Thyroid gland (tissue), 4 donors: ENCODE measurements around the gene WFDC12. TPM values are rescaled to one million over a fixed set of nuclear protein-coding genes. Genes with fewer than 3 reads are reported as not detected.

Experiments used
- DNase-seq, 2 donors: peaks; one replicate each; pipeline ENCODE4 v3.0.0-alpha.2; 2019
- H3K27ac ChIP-seq, 3 donors: fragments of 200-600 bp; sonication (generic); 1 replicate in 2 of 3; 2 replicates in 1 of 3; pipeline ENCODE4 v1.5.1; 2016 to 2019; ENCODE audit warnings: mild to moderate bottlenecking in 1 of 3, moderate library complexity in 1 of 3
- H3K27me3 ChIP-seq: fragments of 200-600 bp; sonication (generic); one replicate; pipeline ENCODE4 v1.5.1; 2019
- H3K36me3 ChIP-seq, 2 donors: fragments of 200-600 bp; sonication (generic); one replicate each; pipeline ENCODE4 v1.5.1; 2016 to 2019
- H3K4me1 ChIP-seq, 2 donors: fragments of 200-600 bp; sonication (generic); one replicate each; pipeline ENCODE4 v1.5.1; 2017 to 2019
- H3K4me3 ChIP-seq, 3 donors: fragments of 200-600 bp; sonication (generic); replicated peaks in 1 of 3; 1 replicate in 2 of 3; 2 replicates in 1 of 3; pipeline ENCODE4 v1.5.1; 2016; ENCODE audit warnings: mild to moderate bottlenecking in 1 of 3
- H3K9me3 ChIP-seq: fragments of 200-600 bp; sonication (generic); one replicate; pipeline ENCODE4 v1.5.1; 2017
- CTCF ChIP-seq, 6 experiments: fragments of 200-600 bp in 3 of 6; fragments of 450-650 bp in 3 of 6; sonication (generic) in 3 of 6; IDR thresholded peaks; one replicate each; pipeline ENCODE4 v1.5.1; 2016 to 2019; ENCODE audit warnings: antibody characterized with exemption in 6 of 6, mild to moderate bottlenecking in 2 of 6, inconsistent platforms in 1 of 6, moderate library complexity in 1 of 6
- POLR2A ChIP-seq, 2 donors: fragments of 450-650 bp; IDR thresholded peaks; one replicate each; pipeline ENCODE4 v1.6.1; 2017; ENCODE audit warnings: antibody characterized with exemption in 2 of 2, mild to moderate bottlenecking in 2 of 2, moderate library complexity in 1 of 2
- WGBS, 2 donors: methylation state at CpG; one replicate each; pipeline ENCODE4 v1.1.5; 2017; 5-methylcytosine and 5-hydroxymethylcytosine counted together
- intact Hi-C: fragments of 100-400 bp; cut with DNase I; formaldehyde crosslinking; loops from one replicate; pipeline ENCODE4 v1.15.1; 2023
- total RNA-seq, 4 donors: library from RNA; depleted of rRNA; stranded (reverse); fragments of >200 nt; gene quantifications; one replicate each; pipeline ENCODE4 v1.2.3, GENCODE V29; 2016

The WFDC12 gene
- total RNA-seq, 4 donors from 2014 or later = not detected

DNA sequence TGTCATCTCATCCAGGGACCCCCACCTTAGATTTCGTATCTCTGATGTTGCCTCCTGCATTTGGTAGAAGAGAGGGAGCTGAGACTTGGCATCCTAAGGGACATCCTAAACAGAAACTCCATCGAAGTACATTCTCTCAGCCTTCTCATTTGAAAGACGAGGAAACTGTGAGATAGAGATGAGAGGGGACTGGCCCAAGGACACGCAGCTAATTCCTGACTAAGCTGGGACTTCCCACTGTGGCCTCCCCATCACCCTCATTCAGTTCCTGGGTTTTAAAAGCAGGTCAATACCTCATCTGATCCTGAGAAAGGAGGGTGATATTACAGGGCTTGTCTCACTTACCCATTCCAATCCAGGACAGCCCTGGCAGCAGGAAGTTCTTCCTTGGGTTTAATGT is 8.4 kb downstream of the WFDC12 start:
- peaks cover 0 to 9% of the 10 kb centered on the region in 2 donors for H3K4me1 ChIP-seq
- WGBS, 2 donors = 86 to 94% methylated on average over 4 of the region's 4 CpGs
- intact Hi-C loops = no loop called here

DNA sequence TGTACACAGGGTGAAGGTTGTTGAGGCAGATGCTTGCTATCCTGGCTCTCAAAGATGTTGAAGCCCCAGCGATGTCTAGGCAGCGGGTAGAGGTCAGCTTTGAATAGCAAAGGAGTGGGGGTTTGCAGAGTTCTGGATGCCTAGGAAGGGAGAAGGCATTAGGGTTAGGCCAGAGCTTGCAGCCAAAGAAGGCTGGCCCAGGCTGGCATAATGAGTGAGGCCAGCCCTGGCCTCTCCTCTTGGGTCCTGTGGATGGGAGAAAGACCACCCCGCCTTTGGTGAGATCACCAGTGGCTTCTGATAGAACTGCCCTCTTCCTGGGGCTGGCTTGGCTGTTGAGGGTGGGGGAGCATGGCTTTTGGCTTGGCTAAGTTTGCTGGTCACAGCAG is 8.9 kb downstream of the WFDC12 start:
- Histone ChIP-seq H3K36me3 (no peaks in the 10 kb centered on the region), H3K27ac (no peak overlapping the region), H3K27me3 (no peaks in the 10 kb centered on the region), H3K9me3 (no peaks in the 10 kb centered on the region), H3K4me3 (no peak overlapping the region), H3K4me1 (peaks cover 0 to 10% of the 10 kb centered on the region in 2 donors)
- 74% methylated on average over 2 to 3 of the region's 3 CpGs for WGBS, 2 donors
- no peak for TF ChIP-seq POLR2A (IDR thresholded peaks at IDR 0.05)
- no peak for TF ChIP-seq CTCF (IDR thresholded peaks at IDR 0.05)
- DNase-seq = no peak
- intact Hi-C loops = no loop called here

More for the DNA sequence above, 8.4 kb downstream of the WFDC12 start:
- DNase-seq = no peak
- Histone ChIP-seq H3K4me3 (no peak overlapping the region), H3K27me3 (no peaks in the 10 kb centered on the region), H3K27ac (no peak overlapping the region), H3K9me3 (no peaks in the 10 kb centered on the region), H3K36me3 (no peaks in the 10 kb centered on the region)
- no peak for TF ChIP-seq CTCF (IDR thresholded peaks at IDR 0.05)
- TF ChIP-seq POLR2A (IDR thresholded peaks at IDR 0.05) = no peak

GRCh38 chr20:45114465-45115385 is 9.5 kb downstream of the WFDC12 start, which contains the start of gene WFDC5:
Gene WFDC5 (minus strand): TSS chr20:45115174. CDS start chr20:45115083, 91 bp downstream.
- no peak for DNase-seq
- TF ChIP-seq CTCF (IDR thresholded peaks at IDR 0.05) (no peak), POLR2A (IDR thresholded peaks at IDR 0.05) (no peak)
- H3K27ac ChIP-seq = no peak within 1 kb of the TSS
- H3K9me3 ChIP-seq = no peaks in the 10 kb centered on the region
- H3K27me3 ChIP-seq = no peaks in the 10 kb centered on the region
- WGBS, 2 donors = 57 to 61% methylated on average over 12 to 16 of the region's 16 CpGs
- no peak within 1 kb of the TSS for H3K4me3 ChIP-seq
- H3K36me3 ChIP-seq = no peaks in the 10 kb centered on the region
- intact Hi-C loops = no loop called here
- H3K4me1 ChIP-seq = peaks cover 0 to 10% of the 10 kb centered on the region in 2 donors

DNA sequence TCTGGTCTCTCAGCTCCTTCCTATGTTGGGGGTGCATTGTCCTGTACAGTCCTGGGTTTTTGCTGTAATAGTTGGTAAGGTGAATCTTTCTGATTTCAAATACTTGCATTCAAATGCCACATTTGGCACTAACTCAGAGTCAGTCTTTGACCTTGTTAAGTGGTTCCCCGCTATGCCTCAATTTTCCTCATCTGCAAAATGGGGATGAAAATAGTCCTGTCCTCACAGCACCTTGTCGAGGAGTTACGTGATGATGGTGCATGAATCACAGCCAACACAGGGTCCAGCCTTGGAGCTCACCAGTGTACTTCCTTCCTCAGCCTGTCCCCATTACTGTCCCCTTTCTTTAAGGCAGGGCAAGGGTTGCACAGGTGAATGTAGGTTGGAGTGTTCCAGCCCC is 10.4 kb downstream of the WFDC12 start:
- intact Hi-C loops = no loop called here
- Histone ChIP-seq H3K27me3 (no peaks in the 10 kb centered on the region), H3K4me1 (peaks cover 0 to 10% of the 10 kb centered on the region in 2 donors), H3K9me3 (no peaks in the 10 kb centered on the region), H3K36me3 (no peaks in the 10 kb centered on the region), H3K4me3 (no peak overlapping the region), H3K27ac (no peak overlapping the region)
- TF ChIP-seq POLR2A (IDR thresholded peaks at IDR 0.05) (no peak), CTCF (IDR thresholded peaks at IDR 0.05) (no peak)
- no peak for DNase-seq
- WGBS, 2 donors = 90 to 94% methylated on average over 3 of the region's 3 CpGs

- no peak overlapping the region for H3K4me3 ChIP-seq
- no peaks in the 10 kb centered on the region for H3K36me3 ChIP-seq
- no peaks in the 10 kb centered on the region for H3K9me3 ChIP-seq
- DNase-seq = no peak
- no peak for TF ChIP-seq POLR2A (IDR thresholded peaks at IDR 0.05)
- no peak for TF ChIP-seq CTCF (IDR thresholded peaks at IDR 0.05)
- no peak overlapping the region for H3K27ac ChIP-seq
- no peaks in the 10 kb centered on the region for H3K27me3 ChIP-seq
- H3K4me1 ChIP-seq = peaks cover 0 to 10% of the 10 kb centered on the region in 2 donors
- intact Hi-C loops = no loop called here
These were observed 11.5 kb downstream of the WFDC12 start for GRCh38 chr20:45112754-45113153.
